Stomach (tissue), 9 donors: ENCODE results near the gene MCL1. TPM values are rescaled to one million over a fixed set of nuclear protein-coding genes. Genes with fewer than 3 reads are reported as not detected.

ENCODE experiments used
- DNase-seq, 2 donors: peaks; one replicate each; pipeline versions ENCODE4 v3.0.0 to v3.0.0-alpha.2; 2013 to 2019
- H3K27ac ChIP-seq, 5 donors: fragments of 200-600 bp in 4 of 5; sonication (generic) in 4 of 5; one replicate each; pipeline ENCODE4 v1.5.1; 2013 to 2019; ENCODE audit warnings: mild to moderate bottlenecking in 1 of 5, moderate library complexity in 1 of 5
- H3K27me3 ChIP-seq, 3 donors: fragments of 200-600 bp; sonication (generic); one replicate each; pipeline ENCODE4 v1.5.1; 2017 to 2019; ENCODE audit warnings: mixed run types in 1 of 3
- H3K36me3 ChIP-seq, 4 donors: fragments of 200-600 bp; sonication (generic); 1 replicate in 3 of 4; 2 replicates in 1 of 4; pipeline ENCODE4 v1.5.1; 2016 to 2019
- H3K4me1 ChIP-seq, 4 donors: fragments of 200-600 bp; sonication (generic); one replicate each; pipeline ENCODE4 v1.5.1; 2016 to 2019
- H3K4me3 ChIP-seq, 4 donors: fragments of 200-600 bp; sonication (generic) in 3 of 4; one replicate each; pipeline ENCODE4 v1.5.1; 2016 to 2019; ENCODE audit warnings: mild to moderate bottlenecking in 1 of 4
- H3K9me3 ChIP-seq, 4 donors: fragments of 200-600 bp; sonication (generic); one replicate each; pipeline ENCODE4 v1.5.1; 2016 to 2019
- CTCF ChIP-seq, 7 experiments: fragments of 450-650 bp in 4 of 7; fragments of 200-600 bp in 3 of 7; sonication (generic) in 3 of 7; IDR thresholded peaks; one replicate each; pipeline ENCODE4 v1.5.1; 2016 to 2019; ENCODE audit warnings: antibody characterized with exemption in 7 of 7, control low read depth in 2 of 7, mild to moderate bottlenecking in 1 of 7
- EP300 ChIP-seq: sonication (generic); formaldehyde crosslinking; IDR thresholded peaks from one replicate; pipeline ENCODE4 v1.6.1; 2017; ENCODE audit warnings: antibody characterized with exemption
- POLR2A ChIP-seq, 4 donors: fragments of 450-650 bp; IDR thresholded peaks; one replicate each; pipeline ENCODE4 v1.6.1; 2016; ENCODE audit warnings: antibody characterized with exemption in 4 of 4, control low read depth in 2 of 4, mild to moderate bottlenecking in 1 of 4, moderate library complexity in 1 of 4
- POLR2AphosphoS5 ChIP-seq, 3 donors: sonication (generic); formaldehyde crosslinking; IDR thresholded peaks; one replicate each; pipeline ENCODE4 v1.6.1; 2016; ENCODE audit warnings: antibody characterized with exemption in 3 of 3
- WGBS, 5 donors: extraction: QIAGEN DNeasy Blood & Tissue Kit in 3 of 5; methylation state at CpG; one replicate each; pipeline versions ENCODE4 v1.1.5 to v1.1.7; 2013 to 2018; 5-methylcytosine and 5-hydroxymethylcytosine counted together
- intact Hi-C: fragments of 100-400 bp; cut with DNase I; formaldehyde crosslinking; loops from one replicate; pipeline ENCODE4 v1.15.1; 2023; ENCODE audit warnings: low total_unique reads
- polyA plus RNA-seq, 3 donors: library from polyadenylated mRNA; stranded (reverse); fragments of 200-250 nt; gene quantifications; one replicate each; pipeline ENCODE4 v1.2.3, GENCODE V29; 2013
- total RNA-seq, 5 donors: library from RNA; depleted of rRNA; stranded (reverse); fragments of >200 nt; gene quantifications; one replicate each; pipeline versions ENCODE4 v1.1.0 to v1.2.3, GENCODE V29; 2014 to 2016
- donor health status: healthy with polysubstance abuse.
- donor health status: Bipolar disorder and iron deficiency.
- donor health status: healthy.

MCL1 gene
- total and polyA plus RNA-seq, 8 donors = 77.7 to 330 (median 121) TPM

DNA sequence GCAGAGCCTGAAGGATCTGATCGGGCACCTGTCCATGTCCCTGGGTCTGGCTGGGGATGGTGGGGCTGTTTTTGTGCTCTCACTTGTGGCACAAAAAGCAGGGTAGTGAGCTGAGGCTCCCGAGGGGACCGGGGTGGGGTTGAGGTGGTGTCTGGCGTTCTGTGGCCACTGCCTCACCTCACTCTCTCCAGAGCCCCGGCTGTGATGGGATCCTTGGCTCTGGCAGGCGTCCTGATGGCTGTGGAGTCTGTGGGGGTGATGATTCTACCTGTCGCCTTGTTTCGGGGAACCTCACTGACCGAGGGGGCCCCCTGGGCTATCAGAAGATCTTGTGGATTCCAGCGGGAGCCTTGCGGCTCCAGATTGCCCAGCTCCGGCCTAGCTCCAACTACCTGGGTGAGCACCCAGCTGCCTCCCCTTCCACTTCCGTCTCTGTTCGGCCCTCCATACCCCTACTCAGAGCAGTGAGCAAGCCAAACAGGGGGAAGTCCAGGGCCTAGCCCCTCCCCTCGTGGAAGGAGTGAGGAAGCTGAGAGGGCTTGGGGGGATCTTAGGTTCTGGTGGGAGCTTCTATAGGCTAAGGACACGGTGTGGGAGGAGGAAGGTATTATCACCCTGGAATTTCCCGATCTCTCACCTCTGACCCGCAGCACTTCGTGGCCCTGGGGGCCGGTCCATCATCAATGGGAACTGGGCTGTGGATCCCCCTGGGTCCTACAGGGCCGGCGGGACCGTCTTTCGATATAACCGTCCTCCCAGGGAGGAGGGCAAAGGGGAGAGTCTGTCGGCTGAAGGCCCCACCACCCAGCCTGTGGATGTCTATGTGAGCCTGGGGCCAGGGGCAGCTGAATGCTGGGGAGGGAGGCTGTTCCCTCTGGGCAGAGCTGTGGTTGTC lies 23.2 kb downstream of the MCL1 start:
- no peak for DNase-seq
- H3K27ac ChIP-seq = peak overlapping the region in 2 of 5 donors; percentile 23 to 29
- intact Hi-C loops = loop anchor here (10.0 kb wide), 1 partner anchor 69 kb away; the partner anchor contains the start of gene ENSA
- WGBS, 5 donors = 76 to 86% (median 80%) methylated on average over 23 to 26 of the region's 26 CpGs
- TF ChIP-seq POLR2A (IDR thresholded peaks at IDR 0.05) (no peak), POLR2AphosphoS5 (IDR thresholded peaks at IDR 0.05) (no peak), CTCF (IDR thresholded peaks at IDR 0.05) (no peak)
- H3K4me3 ChIP-seq = no peak overlapping the region
- peaks cover 0 to 54% (median 35%) of the 10 kb centered on the region in 4 donors for H3K36me3 ChIP-seq
- no peaks in the 10 kb centered on the region for H3K27me3 ChIP-seq
- H3K4me1 ChIP-seq = peaks cover 40 to 83% (median 62%) of the 10 kb centered on the region in 4 donors
- H3K9me3 ChIP-seq = no peaks in the 10 kb centered on the region

GRCh38 chr1:150555198-150555970 lies 24.0 kb downstream of the MCL1 start:
- Histone ChIP-seq H3K27me3 (no peaks in the 10 kb centered on the region), H3K4me3 (no peak overlapping the region), H3K9me3 (no peaks in the 10 kb centered on the region), H3K36me3 (peaks cover 0 to 54% (median 35%) of the 10 kb centered on the region in 4 donors), H3K4me1 (peaks cover 39 to 86% (median 62%) of the 10 kb centered on the region in 4 donors), H3K27ac (no peak overlapping the region)
- 71 to 92% (median 89%) methylated on average over 14 to 19 of the region's 19 CpGs for WGBS, 5 donors
- no peak for DNase-seq
- intact Hi-C loops = loop anchor here (10.0 kb wide), 1 partner anchor 69 kb away; the partner anchor contains the start of gene ENSA
- TF ChIP-seq EP300 = no peak
- TF ChIP-seq POLR2A (IDR thresholded peaks at IDR 0.05) = no peak
- no peak for TF ChIP-seq CTCF (IDR thresholded peaks at IDR 0.05)
- TF ChIP-seq POLR2AphosphoS5 (IDR thresholded peaks at IDR 0.05) = peak in 1 of 3 donors; percentile 4

DNA sequence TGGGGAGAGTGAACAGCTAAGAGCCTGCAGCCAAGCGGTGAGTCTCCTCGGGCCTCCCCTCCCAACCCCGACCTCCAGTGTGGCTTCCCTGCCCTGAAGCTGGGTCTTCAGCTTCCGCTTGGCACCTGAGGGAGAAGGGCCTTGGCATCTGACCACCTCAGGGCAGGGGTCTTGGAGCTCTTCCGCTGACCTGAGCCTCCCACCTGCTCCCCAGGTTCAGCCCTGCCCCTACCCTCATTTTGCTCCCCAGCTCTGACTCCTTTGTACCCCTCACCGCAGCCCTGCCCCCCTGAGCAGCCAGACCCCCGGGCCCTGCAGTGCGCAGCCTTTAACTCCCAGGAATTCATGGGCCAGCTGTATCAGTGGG lies 25.3 kb downstream of the MCL1 start:
- peaks cover 0 to 54% (median 35%) of the 10 kb centered on the region in 4 donors for H3K36me3 ChIP-seq
- H3K4me1 ChIP-seq = peaks cover 37 to 84% (median 59%) of the 10 kb centered on the region in 4 donors
- DNase-seq = no peak
- no peaks in the 10 kb centered on the region for H3K9me3 ChIP-seq
- TF ChIP-seq EP300 = no peak
- TF ChIP-seq POLR2A (IDR thresholded peaks at IDR 0.05) = no peak
- TF ChIP-seq POLR2AphosphoS5 (IDR thresholded peaks at IDR 0.05) = no peak
- TF ChIP-seq CTCF (IDR thresholded peaks at IDR 0.05) = no peak
- intact Hi-C loops = loop anchor here (10.0 kb wide), 1 partner anchor 71 kb away; the partner anchor contains the start of gene ENSA
- whole genome bisulfite sequencing, 5 donors = 80 to 94% (median 87%) methylated on average over 7 to 8 of the region's 8 CpGs
- no peak overlapping the region for H3K4me3 ChIP-seq
- peak overlapping the region in 3 of 5 donors; percentile 83 to 93 (median 85) for H3K27ac ChIP-seq
- H3K27me3 ChIP-seq = no peaks in the 10 kb centered on the region
